ENCODE results near the gene RAD23A. TPM values are rescaled to one million over a fixed set of nuclear protein-coding genes. Genes with fewer than 3 reads are reported as not detected.

RAD23A gene
- total and polyA plus RNA-seq, 9 of the 15 experiments (the other 6 are each of a cell fraction or from before 2014, with no cell fraction given): 9.5 to 181 (median 101) TPM

- TF ChIP-seq ZNF280A (IDR thresholded peaks at IDR 0.05; ENCODE audit: low read depth, partially characterized antibody) (no peak), NFXL1 (CRISPR knock-in tag; IDR thresholded peaks at IDR 0.05) (no peak), NR2C2 (CRISPR knock-in tag; IDR thresholded peaks at IDR 0.05) (no peak), NR2C2 (tag; IDR thresholded peaks at IDR 0.05) (no peak), ZBTB12 (CRISPR knock-in tag; IDR thresholded peaks at IDR 0.05) (no peak), ZFP91 (CRISPR knock-in tag; IDR thresholded peaks at IDR 0.05) (no peak), ID3 (CRISPR knock-in tag; IDR thresholded peaks at IDR 0.05) (no peak), ID3 (tag; IDR thresholded peaks at IDR 0.05) (no peak), KLF13 (tag; IDR thresholded peaks at IDR 0.05; ENCODE audit: borderline replicate concordance, low read depth) (no peak), CBFA2T2 (conservative IDR thresholded peaks at IDR 0.05) (no peak), POLR2G (IDR thresholded peaks at IDR 0.05; ENCODE audit: low read depth, low read length) (peak; percentile 60; the same call in 1 of the 2 replicates), SMC3 (conservative IDR thresholded peaks at IDR 0.05; ENCODE audit: insufficient read depth, low read depth, low read length) (no peak), ZNF76 (CRISPR knock-in tag; IDR thresholded peaks at IDR 0.05; ENCODE audit: borderline replicate concordance) (no peak), CC2D1A (IDR thresholded peaks at IDR 0.05) (no peak), RUNX1 (IDR thresholded peaks at IDR 0.05; ENCODE audit: low read depth) (no peak), BRD4 (IDR thresholded peaks at IDR 0.05) (no peak), TBL1XR1 (IDR thresholded peaks at IDR 0.05; ENCODE audit: low read length in 2 of 2) (no peak)
Measured at GRCh38 chr19:12918253-12918652, 27.4 kb upstream of the RAD23A start (continued).

Data from K562 (cell line).